ENCODE measurements around the gene TSEN2.
"Not testable (repeated sequence)": the region's sequence is repeated elsewhere in the genome, so short reads cannot be mapped to it uniquely, and the experiment has no call there.

Gene TSEN2

DNA sequence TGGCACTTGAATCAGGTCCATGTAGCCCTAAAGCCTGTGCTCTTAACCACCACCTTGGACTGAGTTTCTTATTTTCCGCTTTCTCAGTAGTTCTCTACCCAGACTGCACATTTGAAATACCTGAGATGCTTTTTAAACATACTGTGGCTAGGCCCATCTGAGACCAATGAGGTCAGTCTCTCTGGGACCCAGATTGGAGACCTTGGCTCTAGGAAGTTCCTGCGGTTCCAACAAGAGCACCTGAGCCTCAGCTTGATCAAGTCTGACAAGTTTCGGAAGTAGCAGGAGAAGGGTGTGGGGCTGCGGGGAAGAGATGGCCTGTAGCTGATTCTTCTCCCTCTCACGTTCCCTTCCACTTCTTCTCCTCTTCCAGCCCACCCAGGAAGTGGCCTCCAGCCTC, 11.5 kb upstream of the TSEN2 start:
- no peak for DNase-seq

GRCh38 chr3:12473511-12473910, 10.8 kb upstream of the TSEN2 start:
- no peak for DNase-seq

DNA sequence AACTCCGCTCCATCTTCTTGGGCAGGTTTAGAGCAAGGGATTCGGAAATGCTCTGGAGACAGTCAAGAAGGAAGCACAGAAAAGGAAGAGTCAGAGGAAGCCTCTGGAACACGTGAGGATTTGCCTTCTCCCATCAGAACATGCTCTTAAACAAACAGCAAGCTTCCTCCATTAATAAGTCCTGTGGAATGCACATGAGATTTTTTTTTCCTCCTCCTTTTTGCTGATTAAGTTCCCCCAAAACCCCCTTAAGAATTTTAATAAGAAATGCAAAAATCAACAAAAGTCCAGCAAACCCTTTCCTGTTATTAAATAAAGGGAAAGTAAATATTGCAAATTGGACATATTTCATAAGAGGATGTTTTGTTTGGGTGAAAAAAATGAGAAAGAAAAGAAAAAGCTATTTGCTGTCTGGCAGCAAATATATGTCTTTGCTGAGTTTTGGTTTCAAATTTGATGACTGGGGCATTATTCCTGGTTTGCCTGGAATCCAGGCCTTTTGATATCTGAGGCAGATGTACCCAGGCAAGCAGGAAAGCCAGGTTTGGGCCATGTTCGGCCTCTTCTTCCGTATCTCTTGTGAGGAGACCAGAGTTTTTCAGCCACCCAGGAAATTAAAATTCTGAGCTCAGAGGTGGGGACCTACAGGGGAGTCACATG, 7.9 kb upstream of the TSEN2 start:
- no peak for DNase-seq

DNA sequence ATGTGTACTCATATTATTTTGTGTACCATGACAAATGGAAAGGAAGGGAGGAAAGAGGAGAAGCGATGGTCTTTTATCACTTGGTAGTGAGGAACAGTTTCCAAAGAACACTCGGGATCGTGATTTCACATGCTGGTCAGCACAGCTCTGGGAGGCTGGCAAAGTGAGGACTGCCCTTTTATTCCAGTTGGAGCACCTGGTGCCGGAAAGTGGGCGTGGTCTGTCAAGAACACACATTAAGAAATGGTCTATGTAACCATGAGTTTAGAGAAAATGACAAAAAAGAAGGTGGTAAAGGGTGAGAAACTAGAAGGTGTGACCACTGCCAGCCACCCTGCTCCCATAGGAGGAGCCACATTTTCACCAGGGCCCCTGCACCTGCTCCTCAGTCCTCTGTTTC, 7.0 kb upstream of the TSEN2 start:
- no peak for DNase-seq

- no peak for DNase-seq
Observed at GRCh38 chr3:12478326-12478725, 6.0 kb upstream of the TSEN2 start.

DNA sequence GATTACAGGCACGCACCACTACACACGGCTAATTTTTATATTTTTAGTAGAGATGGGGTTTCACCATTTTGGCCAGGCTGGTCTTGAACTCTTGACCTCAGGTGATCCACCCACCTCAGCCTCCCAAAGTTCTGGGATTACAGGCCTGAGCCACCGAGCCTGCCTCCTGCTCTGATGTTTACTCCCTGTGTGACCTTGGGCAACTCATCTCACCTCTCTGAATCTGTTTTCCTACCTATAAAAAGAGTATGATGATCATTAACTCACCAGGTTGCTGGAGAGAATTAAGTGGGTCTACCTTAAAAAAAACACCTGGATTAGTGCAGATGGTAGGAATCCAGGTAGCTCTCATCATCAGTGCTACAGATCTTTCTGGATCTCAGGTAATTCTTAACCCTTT, 5.1 kb upstream of the TSEN2 start:
- DNase-seq = not testable (repeated sequence)

GRCh38 chr3:12479919-12480427, 4.3 kb upstream of the TSEN2 start:
- no peak for DNase-seq

DNA sequence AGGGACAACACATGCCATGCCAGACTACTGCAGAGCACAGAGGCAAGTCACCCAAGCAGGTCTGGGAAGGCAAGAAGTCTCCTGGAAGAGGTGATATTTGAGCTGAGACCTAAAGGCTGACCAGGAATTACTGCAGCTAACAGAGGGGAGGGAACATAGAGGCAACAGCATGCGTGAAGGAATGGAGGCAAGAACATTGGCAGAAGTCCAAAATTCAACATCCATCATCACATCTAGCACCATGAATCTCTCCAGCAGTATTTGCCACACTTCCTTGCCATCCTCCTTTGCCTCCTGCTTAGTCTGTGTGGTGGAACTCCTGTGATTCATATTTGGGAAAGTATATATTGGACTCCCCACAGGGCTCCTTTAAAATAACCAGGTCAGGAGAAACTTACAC, 870 bp upstream of the TSEN2 start:
- no peak for DNase-seq

GRCh38 chr3:12483872-12484197, 445 bp upstream of the TSEN2 start:
- DNase-seq = no peak

GRCh38 chr3:12484983-12485327, 675 bp downstream of the TSEN2 start:
- DNase-seq = no peak

GRCh38 chr3:12486001-12486400, 1.7 kb downstream of the TSEN2 start:
- DNase-seq = no peak

GRCh38 chr3:12486916-12487315, 2.6 kb downstream of the TSEN2 start:
- no peak for DNase-seq

DNA sequence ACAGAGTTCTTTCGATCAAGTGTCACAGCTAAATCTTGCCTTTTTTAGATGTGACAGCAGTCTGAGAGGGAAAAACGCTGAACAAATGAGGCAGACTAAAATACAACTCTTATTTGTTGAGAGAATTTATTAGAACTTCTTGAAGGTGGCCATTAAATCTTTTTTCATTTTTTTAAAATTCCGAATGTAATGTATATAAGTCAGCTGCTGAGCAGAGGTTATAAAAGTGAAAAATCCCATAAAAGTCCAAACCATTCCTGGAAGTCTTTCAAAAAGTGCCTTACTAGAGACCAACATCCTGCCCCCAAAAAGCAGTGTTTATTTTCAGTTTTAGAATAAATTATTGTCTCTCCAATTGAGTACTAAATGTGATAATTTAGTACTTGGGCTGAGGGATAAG, 3.1 kb downstream of the TSEN2 start:
- DNase-seq = no peak

- no peak for DNase-seq
Observed at GRCh38 chr3:12487786-12488185, 3.5 kb downstream of the TSEN2 start.

DNA sequence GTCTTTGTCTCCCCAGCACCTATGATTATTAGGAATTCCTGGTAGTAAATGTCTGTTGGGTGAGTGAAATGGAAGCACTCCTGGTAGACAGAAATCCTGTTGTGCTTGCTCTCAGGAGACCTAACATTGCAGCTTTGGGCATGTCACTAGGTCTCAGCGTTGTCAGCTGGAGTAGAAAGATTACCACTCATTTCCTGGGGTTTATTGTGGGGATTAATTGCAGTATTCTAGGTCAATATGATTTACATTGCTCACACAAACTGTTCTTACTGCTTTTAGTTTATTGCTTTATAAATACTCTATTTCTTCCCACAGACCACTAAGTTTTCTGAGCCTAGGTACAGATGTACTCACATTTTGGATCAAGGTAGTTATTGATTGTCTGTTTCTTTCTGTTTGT, 5.1 kb downstream of the TSEN2 start:
- DNase-seq = no peak

- no peak for DNase-seq
Observed at GRCh38 chr3:12489832-12490231, 5.6 kb downstream of the TSEN2 start.

GRCh38 chr3:12490547-12490946, 6.3 kb downstream of the TSEN2 start:
- DNase-seq = no peak

- DNase-seq = no peak
Observed at GRCh38 chr3:12495749-12496452, 11.6 kb downstream of the TSEN2 start.

DNA sequence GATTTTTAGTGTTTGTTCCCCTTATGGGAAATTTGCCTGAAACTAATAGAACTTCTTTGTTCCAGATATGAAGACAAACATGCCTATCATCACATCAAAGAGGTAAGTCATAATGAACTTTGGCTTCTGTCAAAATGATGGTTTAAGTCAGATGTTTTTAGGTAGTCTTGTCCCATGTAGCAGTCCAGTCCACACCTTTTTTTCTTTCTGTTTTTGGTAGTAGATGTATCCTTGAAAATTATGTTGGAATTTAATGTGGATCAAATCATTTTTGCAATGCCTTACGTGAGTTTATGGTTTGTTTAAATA, 12.1 kb downstream of the TSEN2 start:
- no peak for DNase-seq

DNA sequence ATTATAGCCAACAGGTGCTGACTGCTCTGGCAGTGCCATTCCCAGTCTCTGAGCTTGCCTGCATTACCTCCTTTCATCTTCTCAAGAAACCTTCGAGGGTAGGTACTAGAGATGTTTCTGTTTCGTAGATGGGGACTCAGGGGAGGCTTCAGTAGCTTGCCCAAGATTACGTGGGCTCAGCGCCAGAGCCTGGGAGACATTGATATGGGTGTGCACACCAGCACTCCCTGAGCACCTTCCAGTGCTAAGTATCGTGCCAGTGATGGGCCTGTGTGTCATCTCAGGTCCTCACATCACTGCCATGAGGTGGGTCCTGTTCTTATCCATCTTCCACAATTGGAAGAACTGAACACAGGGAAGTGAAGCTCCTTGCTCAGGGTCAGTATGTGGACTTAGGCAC, 15.2 kb downstream of the TSEN2 start:
- no peak for DNase-seq

- no peak for DNase-seq
Observed at GRCh38 chr3:12501360-12502020, 17.2 kb downstream of the TSEN2 start.

DNA sequence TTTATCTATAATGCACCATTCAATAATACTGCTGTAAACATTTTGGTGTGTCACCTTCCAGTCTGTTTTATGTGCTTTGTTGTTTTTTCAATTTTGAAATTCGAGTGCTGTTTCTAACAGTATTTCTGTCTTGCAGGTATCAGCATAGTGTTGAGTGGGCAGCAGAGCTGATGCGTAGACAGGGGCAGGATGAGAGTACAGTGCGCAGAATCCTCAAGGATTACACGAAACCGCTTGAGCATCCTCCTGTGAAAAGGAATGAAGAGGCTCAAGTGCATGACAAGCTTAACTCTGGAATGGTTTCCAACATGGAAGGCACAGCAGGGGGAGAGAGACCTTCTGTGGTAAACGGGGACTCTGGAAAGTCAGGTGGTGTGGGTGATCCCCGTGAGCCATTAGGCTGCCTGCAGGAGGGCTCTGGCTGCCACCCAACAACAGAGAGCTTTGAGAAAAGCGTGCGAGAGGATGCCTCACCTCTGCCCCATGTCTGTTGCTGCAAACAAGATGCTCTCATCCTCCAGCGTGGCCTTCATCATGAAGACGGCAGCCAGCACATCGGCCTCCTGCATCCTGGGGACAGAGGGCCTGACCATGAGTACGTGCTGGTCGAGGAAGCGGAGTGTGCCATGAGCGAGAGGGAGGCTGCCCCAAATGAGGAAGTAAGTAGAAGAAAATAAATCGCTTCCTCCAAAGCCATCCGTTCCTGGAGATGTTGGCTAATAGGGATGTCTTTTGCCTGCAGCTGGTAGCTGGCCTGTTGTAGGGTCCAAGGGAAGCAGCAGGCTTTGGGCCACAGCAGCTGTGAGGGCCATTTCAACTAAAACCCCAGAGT, 19.1 kb downstream of the TSEN2 start:
- no peak for DNase-seq

DNA sequence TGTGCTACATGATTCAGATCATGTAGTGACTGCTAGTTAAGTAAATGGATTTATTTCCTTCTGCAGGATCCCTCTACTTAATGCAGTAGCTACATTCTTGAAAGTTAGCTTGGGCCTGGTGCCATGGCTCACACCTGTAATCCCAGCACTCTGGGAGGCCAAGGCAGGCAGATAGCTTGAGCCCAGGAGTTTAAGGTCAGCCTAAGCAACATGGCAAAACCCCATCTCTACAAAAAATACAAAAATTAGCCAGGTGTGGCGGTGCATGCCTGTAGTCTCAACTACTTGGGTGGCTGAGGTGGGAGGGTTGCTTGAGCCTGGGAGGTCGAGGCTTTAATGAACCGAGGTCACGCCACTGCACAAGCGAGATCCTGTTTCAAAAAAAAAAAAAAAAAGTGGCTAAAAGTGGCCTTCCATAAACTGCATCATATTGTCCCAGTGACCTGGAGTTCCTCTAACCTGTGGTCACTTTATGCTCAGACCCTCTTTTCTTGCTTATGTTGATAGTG, 22.0 kb downstream of the TSEN2 start:
- no peak for DNase-seq
